GM12872 (cell line): ENCODE data around the gene OCEL1.

ENCODE experiments used
- TF ChIP-seq, protein P1 (sequence below): IDR thresholded peaks from 3 replicates; pipeline ENCODE4 v1.5.1; 2011; ENCODE audit warnings: low read depth, mild to moderate bottlenecking, low read length, moderate library complexity; ENCODE audit not compliant: insufficient read depth

Gene OCEL1

DNA sequence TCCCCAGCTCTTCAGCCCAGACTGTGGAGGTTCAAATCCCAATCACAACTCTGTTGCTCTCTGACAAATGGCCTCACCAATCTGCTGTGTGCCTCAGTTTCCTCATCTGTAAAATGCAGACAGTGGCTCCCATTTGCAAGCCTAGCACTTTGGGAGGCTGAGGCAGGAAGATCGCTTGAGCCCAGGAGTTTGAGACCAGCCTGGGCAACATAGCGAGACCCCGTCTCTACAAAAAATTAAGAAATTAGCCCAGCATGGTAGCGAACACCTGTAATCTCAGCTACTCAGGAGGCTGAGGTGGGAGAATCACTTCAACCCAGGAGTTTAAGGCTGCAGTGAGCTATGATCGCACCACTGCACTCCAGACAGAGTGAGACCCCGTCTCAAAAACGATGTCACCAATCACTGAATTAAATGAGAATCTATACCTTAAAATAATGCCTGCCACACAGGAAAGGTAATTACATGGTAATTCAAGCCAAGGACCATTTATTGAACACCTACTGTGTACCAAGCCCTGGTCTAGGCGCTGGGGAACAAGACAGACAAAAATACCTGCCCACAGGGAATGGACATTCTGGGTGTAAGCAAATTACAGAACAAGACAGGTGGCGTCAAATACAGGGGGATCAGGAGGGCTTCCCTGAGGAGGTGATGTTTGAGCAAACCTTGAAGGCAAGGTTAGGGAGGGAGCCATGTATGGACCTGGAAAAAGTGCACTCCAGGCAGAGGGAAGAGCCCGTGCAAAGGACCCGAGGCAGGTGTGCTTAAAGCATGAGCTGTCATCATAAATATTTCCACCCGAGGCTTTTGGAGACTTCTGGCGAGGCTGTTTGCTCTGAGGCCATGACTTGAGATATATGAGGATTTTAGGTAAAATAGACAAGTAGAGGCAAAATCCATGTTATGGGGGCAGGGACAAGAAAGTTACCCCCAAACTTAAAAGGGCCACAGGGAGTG lies 12.0 kb downstream of the OCEL1 start:
- TF ChIP-seq, protein P1, sequence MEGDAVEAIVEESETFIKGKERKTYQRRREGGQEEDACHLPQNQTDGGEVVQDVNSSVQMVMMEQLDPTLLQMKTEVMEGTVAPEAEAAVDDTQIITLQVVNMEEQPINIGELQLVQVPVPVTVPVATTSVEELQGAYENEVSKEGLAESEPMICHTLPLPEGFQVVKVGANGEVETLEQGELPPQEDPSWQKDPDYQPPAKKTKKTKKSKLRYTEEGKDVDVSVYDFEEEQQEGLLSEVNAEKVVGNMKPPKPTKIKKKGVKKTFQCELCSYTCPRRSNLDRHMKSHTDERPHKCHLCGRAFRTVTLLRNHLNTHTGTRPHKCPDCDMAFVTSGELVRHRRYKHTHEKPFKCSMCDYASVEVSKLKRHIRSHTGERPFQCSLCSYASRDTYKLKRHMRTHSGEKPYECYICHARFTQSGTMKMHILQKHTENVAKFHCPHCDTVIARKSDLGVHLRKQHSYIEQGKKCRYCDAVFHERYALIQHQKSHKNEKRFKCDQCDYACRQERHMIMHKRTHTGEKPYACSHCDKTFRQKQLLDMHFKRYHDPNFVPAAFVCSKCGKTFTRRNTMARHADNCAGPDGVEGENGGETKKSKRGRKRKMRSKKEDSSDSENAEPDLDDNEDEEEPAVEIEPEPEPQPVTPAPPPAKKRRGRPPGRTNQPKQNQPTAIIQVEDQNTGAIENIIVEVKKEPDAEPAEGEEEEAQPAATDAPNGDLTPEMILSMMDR: no peak

DNA sequence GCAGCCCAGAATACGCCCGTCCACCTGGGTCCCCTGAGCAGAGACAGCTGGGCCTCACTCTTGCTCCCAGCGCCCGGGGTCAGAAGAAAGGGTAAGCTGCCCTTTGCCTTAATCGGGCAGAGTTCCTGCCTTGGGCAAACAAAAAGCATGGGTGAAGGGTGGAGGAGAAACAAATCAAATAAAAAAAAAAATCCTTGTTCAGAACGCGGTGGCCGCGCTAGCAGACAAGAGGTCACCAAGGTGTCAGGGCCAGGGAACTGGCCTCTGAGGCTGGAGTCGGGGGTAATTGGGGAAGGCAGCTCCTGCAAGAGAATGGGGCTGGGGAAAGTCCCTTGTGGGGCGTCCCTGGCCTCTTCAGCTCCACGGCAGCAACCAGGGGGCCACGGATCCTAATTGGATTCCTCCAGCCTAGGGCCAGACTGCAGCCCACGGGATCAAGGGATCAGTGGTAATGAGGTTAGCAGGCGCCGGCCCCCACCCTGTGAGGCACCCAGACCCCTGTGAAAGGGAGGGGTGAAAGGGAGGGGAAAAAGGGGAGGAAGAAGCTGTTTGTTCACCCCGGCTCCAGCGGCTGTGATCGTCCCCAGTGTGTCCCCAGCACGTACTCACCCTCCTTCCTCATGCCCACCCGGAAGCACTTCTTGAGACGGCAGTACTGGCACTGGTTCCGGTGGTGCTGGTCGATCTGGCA lies 14.2 kb downstream of the OCEL1 start:
- TF ChIP-seq, protein P1: no peak

DNA sequence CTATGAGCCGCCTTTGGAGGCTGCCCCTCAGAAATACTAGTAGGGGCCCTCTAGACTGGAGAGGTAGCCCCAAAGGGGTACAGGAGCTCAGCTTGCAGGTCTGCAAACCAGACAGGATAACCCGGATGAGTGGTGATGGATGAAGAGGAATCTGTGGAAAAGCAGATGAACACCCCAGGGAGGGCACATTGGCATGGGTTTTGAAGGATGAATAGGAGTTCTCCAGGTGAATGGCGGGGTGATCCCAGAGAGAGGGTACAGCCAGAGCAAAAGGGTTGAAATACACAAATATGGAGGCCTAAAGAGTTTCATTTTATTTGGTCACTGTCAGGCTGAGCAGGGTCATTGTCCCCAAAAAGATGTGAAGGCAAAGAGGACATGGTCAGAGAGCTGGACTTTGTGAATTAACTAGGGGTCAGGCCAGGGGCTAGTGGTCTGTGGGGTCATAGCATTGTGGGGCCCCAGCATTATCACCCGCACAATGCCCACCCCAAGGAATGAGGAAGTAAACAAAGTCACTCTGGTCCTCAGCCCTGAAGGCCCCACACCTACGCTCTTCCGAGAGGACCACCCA lies 14.9 kb downstream of the OCEL1 start:
- TF ChIP-seq, protein P1: no peak

DNA sequence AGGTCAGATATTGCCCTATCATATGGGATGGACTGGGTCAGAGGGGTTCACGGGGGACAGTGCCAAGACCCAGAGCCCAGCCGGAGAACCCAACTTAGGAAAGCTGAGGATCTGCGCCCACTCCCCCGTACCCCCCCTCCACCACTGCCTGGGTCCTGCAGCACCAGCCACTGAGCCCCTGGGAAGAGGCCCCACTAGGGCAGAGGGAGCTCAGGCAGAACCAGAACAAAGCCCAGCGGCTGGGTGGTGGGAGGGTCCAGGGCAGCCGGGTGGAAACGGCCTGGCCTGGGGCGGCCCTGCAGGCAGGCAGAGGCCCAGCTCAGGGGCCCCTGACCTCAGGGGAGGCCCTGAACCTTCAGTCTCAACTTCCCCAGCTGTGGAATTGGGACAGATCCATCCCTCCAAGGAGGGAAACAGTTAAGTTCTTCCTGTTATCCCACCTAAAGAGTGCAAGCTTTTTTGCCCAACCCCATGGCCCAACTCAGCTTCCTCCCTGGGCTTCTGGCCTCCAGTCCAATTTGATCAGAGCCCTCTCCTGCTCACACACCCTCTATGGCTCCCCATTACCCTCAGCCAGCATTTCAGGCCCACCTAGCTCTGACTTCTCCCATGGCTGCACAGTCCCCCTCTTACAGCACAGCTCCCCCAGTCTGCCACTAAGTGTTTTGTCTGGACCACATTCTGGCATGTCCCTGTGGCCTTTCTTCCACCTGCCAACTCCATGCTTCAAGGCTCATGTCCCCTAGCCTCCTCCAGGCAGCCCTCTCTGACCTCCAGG lies 16.6 kb downstream of the OCEL1 start:
- TF ChIP-seq, protein P1: no peak

DNA sequence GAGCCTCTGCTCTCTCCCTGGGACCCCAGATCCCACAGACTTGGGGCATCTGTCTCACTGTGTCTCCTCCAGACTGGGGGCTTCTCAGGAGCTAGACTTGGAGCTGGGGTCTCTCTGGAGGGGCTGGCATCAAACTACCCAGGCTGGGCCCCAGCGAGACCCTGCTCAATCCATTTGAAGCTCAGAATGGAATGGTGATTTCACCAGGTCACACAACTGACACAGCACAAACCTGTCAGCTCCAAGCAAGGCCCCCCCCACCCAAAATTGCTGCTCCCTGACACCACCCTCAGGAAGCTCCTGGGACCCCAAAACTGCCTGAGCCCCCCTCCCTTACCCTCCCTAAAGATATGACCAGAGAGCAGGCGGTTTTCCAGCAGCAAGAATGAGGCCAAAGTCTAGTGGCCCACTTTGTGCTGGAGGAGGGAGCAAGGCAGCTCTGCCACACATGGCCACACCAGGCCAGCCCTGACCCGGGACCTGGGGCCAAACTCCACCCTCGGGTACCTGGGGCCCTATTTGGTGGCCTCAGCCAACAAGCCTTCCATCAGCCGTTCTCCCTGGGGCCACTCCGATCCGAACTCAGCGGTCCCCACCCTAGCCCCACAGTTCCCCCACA lies 17.3 kb downstream of the OCEL1 start:
- TF ChIP-seq, protein P1: no peak

DNA sequence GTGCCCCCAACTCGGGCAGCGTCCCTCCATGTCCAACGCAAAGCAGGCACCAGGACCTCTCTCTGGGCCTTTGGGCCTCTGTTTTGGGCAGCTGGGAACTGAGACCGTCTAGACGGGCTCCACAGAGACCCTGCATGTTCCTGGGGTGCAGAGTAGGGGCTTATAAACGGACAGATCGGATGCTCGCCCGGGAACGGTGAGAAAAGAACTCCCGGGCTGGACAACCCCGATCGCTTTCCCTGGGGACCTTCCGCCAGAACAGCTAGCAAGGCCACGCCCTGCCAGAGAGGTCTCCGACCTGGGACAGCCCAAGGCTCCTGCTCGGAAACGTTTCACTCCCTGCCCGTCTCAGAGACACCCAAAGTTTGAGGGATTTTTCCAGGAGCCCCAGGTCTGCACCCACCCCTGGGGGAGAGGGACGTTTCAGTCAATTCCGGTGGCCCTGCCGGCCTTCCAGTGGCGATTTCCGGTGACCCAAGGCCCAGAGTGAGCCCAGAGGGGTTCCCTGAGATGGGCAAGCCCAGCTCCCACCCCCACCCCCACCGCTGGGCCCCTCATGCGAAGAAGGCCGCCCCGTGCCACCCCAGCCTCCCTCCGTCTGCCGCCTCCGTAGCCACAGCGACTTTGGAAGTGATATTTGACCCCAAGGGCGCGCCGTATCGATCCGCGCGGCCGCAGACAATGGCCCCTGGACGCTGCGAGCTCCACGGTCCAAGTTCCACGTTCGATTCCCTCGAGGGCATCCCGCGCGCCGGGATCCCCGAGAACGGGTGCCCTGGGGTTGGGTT lies 18.0 kb downstream of the OCEL1 start:
- TF ChIP-seq, protein P1: no peak
